Liver (tissue), 9 donors: Measurements from ENCODE around the gene PPP1R16B. TPM values are rescaled to one million over a fixed set of nuclear protein-coding genes. Genes with fewer than 3 reads are reported as not detected.

Experiments used
- DNase-seq: peaks from one replicate; pipeline ENCODE4 v3.0.0-alpha.2; 2017; ENCODE audit warnings: low spot score
- H3K27ac ChIP-seq, 2 donors: one replicate each; pipeline ENCODE4 v1.7.0; 2013; ENCODE audit warnings: inconsistent platforms in 2 of 2, low read length in 2 of 2, control low read depth in 1 of 2, low read depth in 1 of 2, mild to moderate bottlenecking in 1 of 2
- H3K27me3 ChIP-seq, 4 donors: one replicate each; pipeline versions ENCODE4 v1.6.1 to v1.7.0; 2013; ENCODE audit warnings: low read length in 3 of 4, inconsistent platforms in 1 of 4, mild to moderate bottlenecking in 1 of 4, moderate library complexity in 1 of 4; ENCODE audit not compliant: control insufficient read depth in 4 of 4, insufficient read depth in 4 of 4
- H3K36me3 ChIP-seq, 4 donors: one replicate each; pipeline versions ENCODE4 v1.6.1 to v1.7.0; 2013; ENCODE audit warnings: low read length in 3 of 4, mild to moderate bottlenecking in 3 of 4, low read depth in 1 of 4, moderate library complexity in 1 of 4; ENCODE audit not compliant: control insufficient read depth in 4 of 4, insufficient read depth in 3 of 4
- H3K4me1 ChIP-seq, 4 donors: one replicate each; pipeline versions ENCODE4 v1.6.1 to v1.7.0; 2013; ENCODE audit warnings: low read length in 3 of 4, mild to moderate bottlenecking in 3 of 4, moderate library complexity in 1 of 4; ENCODE audit not compliant: control insufficient read depth in 4 of 4, insufficient read depth in 4 of 4
- H3K4me3 ChIP-seq, 3 donors: one replicate each; pipeline versions ENCODE4 v1.6.1 to v1.7.0; 2013; ENCODE audit warnings: low read length in 3 of 3, control low read depth in 1 of 3, low read depth in 1 of 3, mild to moderate bottlenecking in 1 of 3
- H3K9ac ChIP-seq, 2 donors: one replicate each; pipeline ENCODE4 v1.7.0; 2013; ENCODE audit warnings: low read length in 2 of 2, mild to moderate bottlenecking in 2 of 2, moderate library complexity in 2 of 2, control low read depth in 1 of 2, low read depth in 1 of 2
- H3K9me3 ChIP-seq, 4 donors: one replicate each; pipeline versions ENCODE4 v1.6.1 to v1.7.0; 2013; ENCODE audit warnings: low read length in 3 of 4; ENCODE audit not compliant: control insufficient read depth in 4 of 4
- CTCF ChIP-seq: fragments of 150-350 bp; IDR thresholded peaks from 2 replicates; pipeline ENCODE4 v1.5.1; 2017; ENCODE audit warnings: improper control_type of control experiment, low read depth, low read length; ENCODE audit not compliant: missing input control
- EGR1 ChIP-seq, 2 donors: IDR thresholded peaks; 2 replicates each; pipeline ENCODE4 v1.6.1; 2016 to 2018; ENCODE audit warnings: antibody characterized with exemption in 2 of 2, low read depth in 2 of 2
- FOXA1 ChIP-seq: IDR thresholded peaks from 2 replicates; pipeline ENCODE4 v1.6.1; 2016; ENCODE audit warnings: antibody characterized with exemption
- FOXA2 ChIP-seq: IDR thresholded peaks from 2 replicates; pipeline ENCODE4 v1.6.1; 2016; ENCODE audit warnings: antibody characterized with exemption
- GABPA ChIP-seq, 2 donors: IDR thresholded peaks in 1 of 2; conservative IDR thresholded peaks in 1 of 2; 2 replicates each; pipeline ENCODE4 v1.6.1; 2016; ENCODE audit warnings: antibody characterized with exemption in 2 of 2, mild to moderate bottlenecking in 1 of 2, moderate library complexity in 1 of 2
- HNF4A ChIP-seq, 2 donors: conservative IDR thresholded peaks; 2 replicates each; pipeline ENCODE4 v1.6.1; 2016; ENCODE audit warnings: antibody characterized with exemption in 2 of 2, mild to moderate bottlenecking in 2 of 2
- JUND ChIP-seq, 2 donors: IDR thresholded peaks; 2 replicates each; pipeline ENCODE4 v1.6.1; 2016; ENCODE audit warnings: antibody characterized with exemption in 2 of 2
- MAX ChIP-seq: IDR thresholded peaks from 2 replicates; pipeline ENCODE4 v1.6.1; 2016; ENCODE audit warnings: antibody characterized with exemption
- RAD21 ChIP-seq, 2 donors: IDR thresholded peaks; 2 replicates each; pipeline ENCODE4 v1.6.1; 2016; ENCODE audit warnings: antibody characterized with exemption in 2 of 2, mild to moderate bottlenecking in 2 of 2
- REST ChIP-seq: IDR thresholded peaks from 2 replicates; pipeline ENCODE4 v1.6.1; 2016; ENCODE audit warnings: antibody characterized with exemption, mild to moderate bottlenecking
- RXRA ChIP-seq, 2 donors: IDR thresholded peaks; 2 replicates each; pipeline ENCODE4 v1.6.1; 2017 to 2018; ENCODE audit warnings: antibody characterized with exemption in 2 of 2, mild to moderate bottlenecking in 1 of 2
- TAF1 ChIP-seq: conservative IDR thresholded peaks from 2 replicates; pipeline ENCODE4 v1.6.1; 2016; ENCODE audit warnings: antibody characterized with exemption, mild to moderate bottlenecking
- YY1 ChIP-seq: IDR thresholded peaks from 2 replicates; pipeline ENCODE4 v1.6.1; 2016; ENCODE audit warnings: antibody characterized with exemption, mild to moderate bottlenecking
- ZBTB33 ChIP-seq: IDR thresholded peaks from 2 replicates; pipeline ENCODE4 v1.6.1; 2016; ENCODE audit warnings: antibody characterized with exemption
- WGBS: extraction: QIAGEN DNeasy Blood & Tissue Kit; methylation state at CpG from one replicate; pipeline ENCODE4 v1.1.7; 2013; 5-methylcytosine and 5-hydroxymethylcytosine counted together
- polyA plus RNA-seq, 2 donors: library from polyadenylated mRNA; stranded (reverse) in 1 of 2; unstranded in 1 of 2; fragments of 200-250 nt in 1 of 2; fragments of >200 nt in 1 of 2; fragmentation: Nextera tagmentation in 1 of 2; extraction: Ambion mirVana in 1 of 2; gene quantifications; one replicate each; pipeline versions ENCODE4 v1.2.1 to v1.2.3, GENCODE V29; 2013 to 2015
- total RNA-seq, 2 donors: library from RNA; depleted of rRNA; stranded (reverse); fragments of >200 nt; gene quantifications; one replicate each; pipeline ENCODE4 v1.2.3, GENCODE V29; 2014
- TF ChIP-seq, protein P1 (sequence below): IDR thresholded peaks from 2 replicates; pipeline ENCODE4 v1.6.1; 2016; ENCODE audit warnings: antibody characterized with exemption
- donor health status: healthy.
- donor health status: healthy.
- donor health status: healthy.
- donor health status: healthy.
- donor health status: healthy.

The PPP1R16B gene
- total and polyA plus RNA-seq, 4 donors: 0.84 to 5.7 (median 1.2) TPM

DNA sequence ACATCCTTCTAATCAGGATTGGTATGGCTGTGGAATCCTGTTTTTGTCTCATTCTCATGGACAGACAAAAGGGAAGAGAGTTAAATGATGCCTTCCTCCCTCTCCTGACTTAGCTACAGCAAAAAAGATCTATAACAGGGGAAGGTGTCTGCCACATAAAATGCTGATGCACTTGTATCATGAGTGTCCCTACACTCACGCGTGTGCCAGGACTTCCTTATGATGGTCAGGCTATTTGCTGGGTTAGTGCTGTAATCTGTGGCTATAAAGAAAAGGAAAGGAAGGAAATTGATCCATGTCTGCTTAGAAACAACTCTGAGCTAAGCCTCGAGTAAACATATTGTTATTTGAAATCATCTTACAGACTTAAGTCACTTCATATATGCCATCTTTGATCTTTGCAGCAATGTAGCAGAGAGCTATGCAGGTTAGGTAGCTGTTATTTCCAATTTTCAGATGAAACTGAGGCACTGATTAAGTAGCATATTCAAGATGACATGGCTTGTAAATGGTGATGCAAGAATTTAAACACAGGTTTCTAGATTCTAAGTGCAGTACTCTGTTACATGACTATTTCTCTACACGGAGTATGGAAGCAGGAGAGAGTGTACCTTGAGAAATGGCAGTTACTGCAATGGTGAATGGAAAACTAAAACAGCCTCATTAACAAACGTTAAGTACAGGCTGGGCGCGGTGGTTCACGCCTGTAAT is 148.3 kb downstream of the PPP1R16B start:
- DNase-seq: no peak
- H3K36me3 ChIP-seq: peaks cover 0 to 2% (median 0%) of the 10 kb centered on the region in 4 donors
- no peak overlapping the region for H3K9ac ChIP-seq
- H3K4me1 ChIP-seq: peaks cover 0 to 8% (median 4%) of the 10 kb centered on the region in 4 donors
- H3K9me3 ChIP-seq: no peaks in the 10 kb centered on the region
- TF ChIP-seq RAD21 (IDR thresholded peaks at IDR 0.05): no peak
- TF ChIP-seq CTCF: no peak
- no peak for TF ChIP-seq FOXA1
- TF ChIP-seq ZBTB33: no peak
- TF ChIP-seq JUND (IDR thresholded peaks at IDR 0.05): no peak
- no peak for TF ChIP-seq YY1
- no peaks in the 10 kb centered on the region for H3K27me3 ChIP-seq
- peak overlapping the region in 1 of 2 donors; percentile 61 for H3K27ac ChIP-seq
- 84% methylated on average over 8 of the region's 8 CpGs for WGBS
- H3K4me3 ChIP-seq: no peak overlapping the region

DNA sequence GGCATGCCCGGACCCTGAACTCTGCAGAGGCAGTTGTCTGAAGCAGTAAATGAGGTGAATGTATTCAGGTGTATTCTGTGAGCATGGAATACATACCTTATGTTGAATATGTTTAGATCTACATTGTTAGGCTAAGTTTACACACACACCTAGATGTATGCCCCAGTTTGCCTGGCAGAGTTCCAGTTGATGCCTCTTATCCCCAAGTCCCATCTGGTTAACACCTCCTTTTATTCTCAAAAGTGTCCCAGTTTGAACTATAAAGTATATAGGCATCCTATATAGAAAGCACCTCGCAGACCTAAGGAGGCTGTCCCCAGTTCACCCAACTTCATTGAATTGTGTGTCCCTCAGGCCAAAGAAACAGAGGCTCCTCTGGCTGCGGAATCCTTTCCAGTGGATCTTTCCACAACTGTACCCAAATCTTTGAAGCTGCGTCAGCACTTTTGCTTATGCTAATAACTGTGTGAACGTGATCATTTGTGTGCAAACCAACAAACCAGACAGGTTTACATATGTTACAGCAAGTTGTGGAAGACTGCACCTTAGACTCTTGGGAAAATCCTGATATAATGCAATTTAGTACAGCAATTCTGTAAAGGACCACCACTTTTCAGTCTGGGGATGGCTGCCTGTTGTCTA is 151.9 kb downstream of the PPP1R16B start:
- no peaks in the 10 kb centered on the region for H3K9me3 ChIP-seq
- no peak overlapping the region for H3K27ac ChIP-seq
- peaks cover 2 to 15% (median 12%) of the 10 kb centered on the region in 4 donors for H3K4me1 ChIP-seq
- DNase-seq: no peak
- no peak for TF ChIP-seq MAX
- TF ChIP-seq FOXA2: no peak
- no peak overlapping the region for H3K4me3 ChIP-seq
- H3K9ac ChIP-seq: no peak overlapping the region
- 92% methylated on average over 5 of the region's 5 CpGs for WGBS
- no peaks in the 10 kb centered on the region for H3K36me3 ChIP-seq
- H3K27me3 ChIP-seq: no peaks in the 10 kb centered on the region

DNA sequence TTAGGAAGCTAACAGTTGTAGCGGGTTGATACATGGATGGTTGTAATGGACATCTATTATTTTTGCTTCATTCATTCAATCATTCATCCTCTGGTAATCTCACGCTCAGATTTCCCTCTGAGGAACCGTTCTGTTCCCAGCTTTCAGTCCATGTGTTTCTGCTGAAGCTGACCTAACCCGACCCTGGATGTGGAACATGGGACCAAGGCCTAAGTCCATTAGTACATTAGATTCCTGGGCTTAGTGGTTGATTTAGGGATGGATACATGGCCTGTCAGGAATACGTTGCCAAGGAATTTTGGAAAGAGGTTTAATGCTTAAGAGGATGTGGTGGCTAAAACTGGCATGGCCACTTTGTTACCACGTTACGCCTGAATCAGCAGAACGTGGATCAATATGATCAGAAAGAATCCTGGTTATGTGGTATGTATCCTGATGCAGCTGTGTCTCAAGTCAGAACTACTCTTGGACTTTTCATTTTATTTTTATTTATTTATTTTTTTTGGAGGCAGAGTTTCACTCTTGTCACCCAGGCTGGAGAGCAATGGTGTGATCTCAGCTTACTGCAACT is 152.5 kb downstream of the PPP1R16B start:
- H3K36me3 ChIP-seq: no peaks in the 10 kb centered on the region
- no peak overlapping the region for H3K4me3 ChIP-seq
- H3K9ac ChIP-seq: no peak overlapping the region
- no peak overlapping the region for H3K27ac ChIP-seq
- 64% methylated on average over 8 of the region's 8 CpGs for WGBS
- peaks cover 2 to 20% (median 17%) of the 10 kb centered on the region in 4 donors for H3K4me1 ChIP-seq
- H3K27me3 ChIP-seq: no peaks in the 10 kb centered on the region
- no peak for DNase-seq
- H3K9me3 ChIP-seq: no peaks in the 10 kb centered on the region
- TF ChIP-seq, protein P1, sequence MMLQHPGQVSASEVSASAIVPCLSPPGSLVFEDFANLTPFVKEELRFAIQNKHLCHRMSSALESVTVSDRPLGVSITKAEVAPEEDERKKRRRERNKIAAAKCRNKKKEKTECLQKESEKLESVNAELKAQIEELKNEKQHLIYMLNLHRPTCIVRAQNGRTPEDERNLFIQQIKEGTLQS: no peak
- TF ChIP-seq FOXA1 (no peak), YY1 (no peak), REST (no peak), FOXA2 (no peak), TAF1 (no peak), EGR1 (IDR thresholded peaks at IDR 0.05; ENCODE audit: low read depth in 2 of 2) (no peak), HNF4A (conservative IDR thresholded peaks at IDR 0.05) (peak; percentile 69 to 73), GABPA (IDR thresholded peaks at IDR 0.05 in 1 of 2, conservative IDR thresholded peaks at IDR 0.05 in 1 of 2) (no peak), RAD21 (IDR thresholded peaks at IDR 0.05) (no peak), RXRA (IDR thresholded peaks at IDR 0.05) (peak in 1 of 2 donors; percentile 13), ZBTB33 (no peak)
